Kidney tubule cell (primary cell): ENCODE measurements around the gene ATP4A.
A peak's percentile ranks its signal among the peaks of the same experiment; 100 is the strongest.

Experiments
- DNase-seq: peaks from one replicate; pipeline ENCODE4 v3.0.0-alpha.2; 2018; ENCODE audit warnings: low spot score

The ATP4A gene

GRCh38 chr19:35549174-35549788 lies 14.2 kb downstream of the ATP4A start:
- DNase-seq: peak; percentile 80

DNA sequence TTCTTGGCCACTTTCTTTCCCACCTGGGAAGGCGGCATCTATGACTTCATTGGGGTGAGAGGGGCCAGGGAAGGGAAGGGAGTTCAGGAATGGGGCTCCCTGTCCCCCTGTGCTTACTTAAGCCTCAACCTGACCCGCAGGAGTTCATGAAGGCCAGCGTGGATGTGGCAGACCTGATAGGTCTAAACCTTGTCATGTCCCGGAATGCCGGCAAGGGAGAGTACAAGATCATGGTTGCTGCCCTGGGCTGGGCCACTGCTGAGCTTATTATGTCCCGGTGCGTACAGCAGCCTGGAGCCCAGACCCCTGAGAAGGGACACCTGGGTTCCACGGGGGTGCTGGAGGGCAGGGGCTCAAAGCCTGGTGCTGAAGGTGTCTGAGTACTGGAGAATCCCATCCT lies 16.9 kb downstream of the ATP4A start:
- no peak for DNase-seq

DNA sequence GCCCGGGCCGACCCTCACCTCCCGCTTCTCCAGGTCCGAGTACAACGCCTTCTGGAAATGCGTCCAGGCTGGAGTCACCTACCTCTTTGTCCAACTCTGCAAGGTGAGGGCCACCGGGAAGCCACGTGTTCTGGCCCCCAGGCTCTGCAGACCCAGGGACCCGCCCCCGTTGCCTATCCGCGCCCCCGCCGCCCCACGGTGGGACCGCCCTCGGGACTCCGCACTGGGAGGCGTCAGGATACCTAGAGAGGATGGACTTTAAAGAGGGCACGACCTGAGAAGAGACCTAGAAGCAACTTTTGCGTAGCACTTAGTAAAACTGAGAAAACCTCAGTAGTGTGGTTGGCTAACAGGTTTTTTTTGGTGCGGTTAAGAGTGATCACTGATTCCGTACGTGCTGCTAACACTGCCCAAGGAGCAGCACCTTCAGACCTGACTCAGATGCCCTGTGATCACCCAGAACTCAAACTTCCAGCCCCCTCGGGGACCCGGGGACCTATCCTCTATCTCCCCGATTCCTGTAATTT lies 17.5 kb downstream of the ATP4A start:
- peak; percentile 50 for DNase-seq

DNA sequence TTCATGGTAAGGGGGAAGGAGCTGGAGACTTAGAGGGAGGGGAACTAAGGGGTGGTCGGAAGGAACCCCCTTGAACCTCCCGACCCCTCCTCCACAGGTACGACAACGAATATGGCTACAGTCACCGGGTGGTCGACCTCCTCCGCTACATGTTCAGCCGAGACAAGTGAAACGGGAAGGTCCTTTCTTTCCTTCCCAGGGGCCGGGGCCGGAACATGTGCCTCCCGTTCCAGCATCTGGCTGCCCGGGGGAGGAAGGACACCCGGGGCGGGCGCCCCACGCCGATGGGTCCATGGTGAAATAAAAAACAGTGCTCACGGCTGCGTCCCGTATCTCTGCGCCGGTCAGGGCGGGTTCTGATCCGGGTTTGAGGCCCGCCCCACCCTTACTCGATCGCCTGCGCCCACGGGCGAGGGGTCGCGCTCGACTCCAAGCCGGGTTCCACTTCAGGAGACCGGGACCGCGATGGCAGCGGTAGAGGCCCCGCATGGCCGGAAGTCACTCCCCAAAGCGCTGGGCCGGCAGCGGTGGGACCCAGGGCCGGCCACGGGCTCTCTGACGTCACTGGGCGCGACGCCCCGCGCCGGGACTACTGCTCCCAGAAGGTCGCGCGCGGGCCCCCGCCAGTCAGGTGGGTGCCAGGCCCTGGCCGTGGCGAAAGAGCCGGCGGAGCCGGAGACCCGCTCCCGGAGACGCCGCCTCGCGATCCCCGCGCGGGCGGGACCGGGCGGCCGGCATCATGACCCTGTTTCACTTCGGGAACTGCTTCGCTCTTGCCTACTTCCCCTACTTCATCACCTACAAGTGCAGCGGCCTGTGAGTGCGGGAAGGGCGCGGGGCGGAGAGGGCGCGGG lies 18.2 kb downstream of the ATP4A start, which contains the start of gene TMEM147:
TSS of gene TMEM147 (plus strand) at position 626 of the 854 bp plus-strand sequence. CDS start at position 740, 114 bp downstream.
- peak; percentile 88 for DNase-seq

- DNase-seq: no peak
Observed at GRCh38 chr19:35544110-35544802, 19.2 kb downstream of the ATP4A start.

DNA sequence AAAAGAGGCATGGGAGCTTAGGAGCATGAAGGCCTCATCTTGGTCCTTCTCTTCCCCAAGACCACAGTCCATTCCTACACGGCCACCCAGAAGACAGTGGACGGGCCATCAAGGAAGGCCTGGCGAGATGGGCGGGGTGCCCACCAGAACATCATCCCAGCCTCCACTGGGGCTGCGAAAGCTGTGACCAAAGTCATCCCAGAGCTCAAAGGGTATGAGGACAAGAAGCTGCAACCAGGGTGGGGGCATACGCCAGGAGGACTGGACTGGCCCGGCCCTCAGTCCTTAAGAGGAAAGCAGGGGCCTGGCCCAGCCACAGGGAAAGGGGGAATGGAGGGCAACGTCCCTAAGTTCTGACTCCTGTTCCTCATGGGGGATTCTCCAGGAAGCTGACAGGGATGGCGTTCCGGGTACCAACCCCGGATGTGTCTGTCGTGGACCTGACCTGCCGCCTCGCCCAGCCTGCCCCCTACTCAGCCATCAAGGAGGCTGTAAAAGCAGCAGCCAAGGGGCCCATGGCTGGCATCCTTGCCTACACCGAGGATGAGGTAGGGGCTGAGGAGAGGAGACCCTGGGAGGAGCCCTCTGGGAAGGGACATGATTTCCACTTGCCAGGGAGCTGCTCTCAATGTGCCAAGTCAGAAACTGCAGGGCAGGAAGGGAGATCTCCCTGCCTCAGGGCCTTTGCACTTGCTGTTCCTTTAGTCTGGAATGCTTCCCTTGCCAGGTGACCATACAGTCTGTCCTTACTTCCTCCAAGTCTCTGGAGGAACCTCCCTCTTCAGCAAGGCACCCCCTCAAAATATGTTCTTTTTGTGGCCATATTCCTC lies 20.0 kb downstream of the ATP4A start:
- no peak for DNase-seq

DNA sequence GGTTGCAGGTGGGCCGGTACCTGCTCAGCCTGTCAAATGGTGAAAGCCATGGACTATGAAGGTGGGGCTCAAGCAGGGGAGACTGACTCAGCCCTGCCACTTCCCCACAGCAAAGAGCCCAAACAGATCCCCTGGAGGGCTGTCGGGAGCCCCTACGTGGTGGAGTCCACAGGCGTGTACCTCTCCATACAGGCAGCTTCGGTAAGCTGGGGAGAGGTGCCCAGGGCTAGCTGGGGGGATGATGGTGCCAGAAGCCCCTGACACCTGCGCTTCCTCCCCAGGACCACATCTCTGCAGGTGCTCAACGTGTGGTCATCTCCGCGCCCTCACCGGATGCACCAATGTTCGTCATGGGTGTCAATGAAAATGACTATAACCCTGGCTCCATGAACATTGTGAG lies 21.2 kb downstream of the ATP4A start:
- DNase-seq: no peak

GRCh38 chr19:35540356-35540927 lies 23.0 kb downstream of the ATP4A start:
- DNase-seq: no peak

- DNase-seq: no peak
Observed at GRCh38 chr19:35539850-35540249, 23.6 kb downstream of the ATP4A start.

DNA sequence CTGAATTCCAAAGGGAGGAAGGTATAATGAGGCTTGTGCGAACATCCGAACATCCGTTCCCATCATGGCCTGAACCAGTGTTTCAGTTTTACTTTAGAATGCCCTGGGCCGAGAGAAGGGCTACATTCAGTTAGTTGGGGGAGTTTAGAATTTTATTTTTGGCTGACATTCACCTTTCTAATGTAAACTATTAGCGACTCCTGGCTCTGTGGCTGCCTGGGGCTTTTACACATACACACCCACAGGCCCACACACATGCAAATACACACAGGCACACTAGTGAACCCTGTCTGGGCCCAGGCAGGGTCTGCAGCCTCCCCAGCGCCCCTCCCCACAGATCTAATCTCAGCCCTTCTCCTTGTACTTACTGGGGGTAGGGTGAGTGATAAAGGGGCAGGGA lies 24.1 kb downstream of the ATP4A start:
- no peak for DNase-seq

DNA sequence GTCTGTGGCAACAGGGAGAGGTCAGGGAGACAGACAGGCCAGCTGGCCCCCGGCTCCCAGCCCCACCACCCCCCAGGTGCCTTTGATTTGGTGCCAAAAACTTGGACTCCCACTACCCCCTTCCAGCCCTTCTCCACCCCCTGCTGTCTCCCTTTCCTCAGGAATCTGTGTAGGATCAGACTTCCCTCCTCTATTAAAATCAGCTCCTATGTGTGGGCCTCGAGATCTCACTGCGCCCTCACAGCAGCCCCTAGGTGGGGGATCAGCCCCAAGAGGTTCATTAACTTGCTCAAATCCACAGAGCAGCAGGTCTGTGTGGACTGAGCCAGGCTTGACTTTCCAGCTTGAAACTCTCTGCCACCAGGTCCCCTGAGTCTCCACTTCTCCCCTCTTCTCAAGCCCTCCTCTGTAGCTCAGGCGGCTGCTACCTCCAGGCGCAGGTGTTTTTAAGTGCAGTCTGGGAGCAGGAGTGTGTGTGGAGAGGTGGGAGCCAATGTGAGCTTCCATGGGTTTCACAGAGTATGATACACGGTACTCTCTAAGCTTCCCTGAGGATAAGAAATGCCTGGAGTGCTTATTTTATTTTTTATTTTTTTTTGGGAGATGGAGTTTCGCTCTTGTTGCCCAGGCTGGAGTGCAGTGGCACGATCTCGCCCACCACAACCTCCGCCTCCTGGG lies 28.5 kb downstream of the ATP4A start:
- no peak for DNase-seq

DNA sequence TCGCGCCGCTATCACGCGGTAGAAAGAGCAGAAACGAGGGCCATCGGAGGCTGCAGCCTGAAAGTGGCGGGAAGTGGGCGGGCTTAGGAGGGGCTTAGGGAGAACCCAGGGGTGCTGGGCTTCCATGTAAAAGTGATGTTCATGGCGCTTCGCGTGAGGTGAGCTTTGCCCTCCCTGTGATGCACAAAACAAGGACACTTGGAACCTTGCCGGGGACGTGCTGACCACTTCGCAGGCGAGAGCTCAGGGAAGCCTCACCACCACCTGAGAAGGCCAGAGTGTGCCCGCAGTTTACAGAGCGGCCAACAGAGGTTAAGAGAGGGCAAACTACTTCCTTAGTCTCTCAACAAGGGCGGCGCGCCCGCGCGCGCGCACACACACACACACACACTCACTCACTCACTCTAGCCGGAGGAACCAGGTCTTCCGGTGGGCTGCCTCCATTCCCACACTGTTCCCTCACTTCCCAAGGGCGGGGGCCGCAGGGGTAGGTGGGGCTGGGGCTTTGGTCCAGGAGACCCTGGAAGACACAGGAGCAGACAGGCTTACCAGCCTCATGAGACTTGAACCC lies 29.6 kb downstream of the ATP4A start:
- peak; percentile 51 for DNase-seq

- DNase-seq: no peak
Observed at GRCh38 chr19:35533201-35533821, 30.1 kb downstream of the ATP4A start, which contains the start of gene GAPDHS. TSS of gene GAPDHS (plus strand) at chr19:35533456. CDS start at chr19:35533528, 72 bp downstream.

- peak; percentile 48 for DNase-seq
Observed at GRCh38 chr19:35531291-35531690, 32.2 kb downstream of the ATP4A start.

GRCh38 chr19:35529241-35530218 lies 33.9 kb downstream of the ATP4A start:
- no peak for DNase-seq

DNA sequence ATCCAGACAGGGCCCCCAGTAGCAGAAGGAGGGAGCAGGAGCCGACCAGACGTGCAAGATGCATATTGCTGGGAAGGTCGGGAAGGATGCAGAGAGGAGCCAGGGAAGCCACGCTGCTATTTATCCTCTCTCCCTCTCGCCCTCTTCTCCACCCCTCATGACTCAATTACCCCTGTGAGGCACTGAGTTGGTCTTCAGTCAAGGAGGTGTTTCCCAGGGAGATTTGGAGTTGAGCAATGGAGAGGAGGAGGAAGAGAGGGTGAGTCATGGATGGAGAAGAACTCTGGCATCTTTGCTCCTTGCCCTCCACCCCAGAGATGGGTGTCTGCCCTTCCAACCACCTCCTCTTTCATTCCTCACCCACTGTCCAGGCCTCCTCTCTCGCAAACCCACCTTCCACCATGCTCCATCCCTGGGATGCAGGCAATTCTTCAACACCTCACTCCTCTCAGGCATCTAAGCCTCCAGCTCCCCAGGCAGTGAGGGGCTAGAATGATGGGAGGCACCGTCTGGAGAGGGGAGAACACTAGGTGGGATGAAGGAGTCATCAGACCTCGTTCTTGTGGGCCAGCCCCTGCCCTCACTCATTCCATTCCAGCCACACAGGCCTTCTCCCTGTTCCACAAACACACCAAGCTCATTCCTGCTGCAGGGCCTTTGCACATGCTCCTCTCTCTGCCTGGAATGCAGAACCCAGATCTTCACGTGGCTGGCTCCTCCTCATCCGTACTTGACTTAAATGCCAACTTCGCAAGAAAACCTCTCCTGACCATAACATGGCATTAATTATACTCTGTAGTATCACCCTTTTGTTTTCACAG lies 35.0 kb downstream of the ATP4A start, which contains the start of gene SBSN:
TSS of gene SBSN (minus strand) at position 94 of the 821 bp plus-strand sequence. CDS start at position 64, 30 bp downstream.
- peak; percentile 58 for DNase-seq

DNA sequence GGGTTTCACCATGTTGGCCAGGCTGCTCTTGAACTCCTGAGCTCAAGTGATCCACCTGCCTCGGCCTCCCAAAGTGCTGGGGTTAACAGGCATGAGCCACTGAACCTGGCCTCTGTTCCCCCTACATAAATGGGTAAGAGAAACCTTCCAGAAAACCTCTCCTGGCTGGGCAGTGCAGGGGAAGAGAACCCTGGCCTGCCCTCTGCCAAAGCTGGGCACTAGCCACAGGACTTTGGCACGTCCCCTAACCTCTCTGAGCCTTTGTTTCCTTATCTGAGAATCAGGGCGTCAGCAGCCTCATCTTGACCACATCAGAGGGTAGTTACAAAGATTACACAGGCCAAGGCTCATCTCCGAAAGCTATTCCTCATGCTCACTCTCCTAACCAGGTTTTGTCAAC lies 37.6 kb downstream of the ATP4A start:
- DNase-seq: no peak
